Stimulated activated CD4-positive, alpha-beta T cell treated with anti-CD3 and anti-CD28 coated beads, TNF-alpha, amount 100 ng/mL, for 1 hour (primary cell): Measurements from ENCODE around the gene CDC123.
A peak's percentile ranks its signal among the peaks of the same experiment; 100 is the strongest.
"Not testable (repeated sequence)": the region's sequence is repeated elsewhere in the genome, so short reads cannot be mapped to it uniquely, and the experiment has no call there.

Source experiments
- DNase-seq, 3 donors: peaks; one replicate each; pipeline ENCODE4 v3.0.0-alpha.2; 2020; ENCODE audit warnings: low read depth in 3 of 3, low spot score in 1 of 3

Gene CDC123

GRCh38 chr10:12189426-12189825 is 6.6 kb upstream of the CDC123 start:
- no peak for DNase-seq

- no peak for DNase-seq
Observed at GRCh38 chr10:12191715-12192114, 4.3 kb upstream of the CDC123 start.

GRCh38 chr10:12193193-12193592 is 2.8 kb upstream of the CDC123 start:
- no peak for DNase-seq

GRCh38 chr10:12194752-12195271 is 1.2 kb upstream of the CDC123 start:
- DNase-seq: peak in 1 of 3 donors; percentile 9

GRCh38 chr10:12195281-12195602 is 746 bp upstream of the CDC123 start:
- no peak for DNase-seq

GRCh38 chr10:12196531-12197211 is 683 bp downstream of the CDC123 start:
- no peak for DNase-seq

GRCh38 chr10:12198156-12198555 is 2.2 kb downstream of the CDC123 start:
- no peak for DNase-seq

- no peak for DNase-seq
Observed at GRCh38 chr10:12200850-12201249, 4.9 kb downstream of the CDC123 start.

GRCh38 chr10:12201543-12201942 is 5.6 kb downstream of the CDC123 start:
- DNase-seq: no peak

GRCh38 chr10:12202226-12202625 is 6.2 kb downstream of the CDC123 start:
- DNase-seq: no peak

GRCh38 chr10:12205082-12205481 is 9.1 kb downstream of the CDC123 start:
- DNase-seq: no peak

- no peak for DNase-seq
Observed at GRCh38 chr10:12207114-12207513, 11.1 kb downstream of the CDC123 start.

GRCh38 chr10:12208460-12208859 is 12.5 kb downstream of the CDC123 start:
- DNase-seq: no peak

- DNase-seq: no peak
Observed at GRCh38 chr10:12212454-12212853, 16.5 kb downstream of the CDC123 start.

- DNase-seq: no peak
Observed at GRCh38 chr10:12213621-12214020, 17.6 kb downstream of the CDC123 start.

GRCh38 chr10:12214093-12214492 is 18.1 kb downstream of the CDC123 start:
- DNase-seq: no peak

GRCh38 chr10:12214763-12215218 is 18.8 kb downstream of the CDC123 start:
- no peak for DNase-seq

- DNase-seq: no peak
Observed at GRCh38 chr10:12218991-12219390, 23.0 kb downstream of the CDC123 start.

GRCh38 chr10:12221323-12222298 is 25.6 kb downstream of the CDC123 start:
- no peak for DNase-seq

- DNase-seq: no peak
Observed at GRCh38 chr10:12225444-12225843, 29.5 kb downstream of the CDC123 start.

GRCh38 chr10:12226438-12226837 is 30.4 kb downstream of the CDC123 start:
- not testable (repeated sequence) for DNase-seq

GRCh38 chr10:12228851-12229250 is 32.9 kb downstream of the CDC123 start:
- no peak for DNase-seq
